Measurements from ENCODE around the gene DPM2. TPM values are rescaled to one million over a fixed set of nuclear protein-coding genes. Genes with fewer than 3 reads are reported as not detected.

DPM2 gene
- total RNA-seq, 1 experiment from 2014 or later, result 56.1 TPM

DNA sequence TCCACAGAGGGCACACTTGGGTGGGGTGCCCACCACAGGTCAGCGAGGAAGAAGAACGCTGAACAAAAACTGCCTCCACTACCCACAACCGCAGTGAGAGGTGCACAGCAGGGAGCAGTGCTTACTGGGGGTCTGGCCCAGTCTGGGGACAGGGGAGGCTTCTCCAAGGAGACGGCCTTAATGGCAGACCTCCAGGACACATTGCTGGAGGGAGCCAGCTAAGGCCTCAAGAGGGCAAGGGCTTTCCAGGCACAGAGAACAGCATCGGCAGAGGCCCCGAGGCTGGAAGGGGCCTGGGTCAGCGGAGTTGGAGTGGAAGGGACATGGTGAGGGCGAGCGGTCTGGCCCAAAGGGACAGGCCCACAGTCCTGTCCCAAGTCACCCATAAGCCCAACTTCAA, 8.3 kb upstream of the DPM2 start:
- Mint-ChIP-seq H3K27ac (0 out of 2 replicates have a peak overlapping the region, but pooled peaks have one; percentile 36), H3K27me3 (ENCODE audit: low read depth) (no peaks in the 10 kb centered on the region), H3K4me3 (no peak overlapping the region), H3K4me1 (peaks cover 22% of the 10 kb centered on the region), H3K36me3 (peaks cover 5% of the 10 kb centered on the region; the same call in 1 of the 2 replicates), H3K9me3 (no peaks in the 10 kb centered on the region)
- CTCF ChIA-PET, result interaction anchor here (1.4 kb wide), 1 partner anchor 10 kb away, joined by 5 read pairs; no protein-coding TSS in a partner anchor
- TF ChIP-seq ZNF121 (CRISPR knock-in tag; IDR thresholded peaks at IDR 0.05), result no peak
- TF ChIP-seq, protein P1, sequence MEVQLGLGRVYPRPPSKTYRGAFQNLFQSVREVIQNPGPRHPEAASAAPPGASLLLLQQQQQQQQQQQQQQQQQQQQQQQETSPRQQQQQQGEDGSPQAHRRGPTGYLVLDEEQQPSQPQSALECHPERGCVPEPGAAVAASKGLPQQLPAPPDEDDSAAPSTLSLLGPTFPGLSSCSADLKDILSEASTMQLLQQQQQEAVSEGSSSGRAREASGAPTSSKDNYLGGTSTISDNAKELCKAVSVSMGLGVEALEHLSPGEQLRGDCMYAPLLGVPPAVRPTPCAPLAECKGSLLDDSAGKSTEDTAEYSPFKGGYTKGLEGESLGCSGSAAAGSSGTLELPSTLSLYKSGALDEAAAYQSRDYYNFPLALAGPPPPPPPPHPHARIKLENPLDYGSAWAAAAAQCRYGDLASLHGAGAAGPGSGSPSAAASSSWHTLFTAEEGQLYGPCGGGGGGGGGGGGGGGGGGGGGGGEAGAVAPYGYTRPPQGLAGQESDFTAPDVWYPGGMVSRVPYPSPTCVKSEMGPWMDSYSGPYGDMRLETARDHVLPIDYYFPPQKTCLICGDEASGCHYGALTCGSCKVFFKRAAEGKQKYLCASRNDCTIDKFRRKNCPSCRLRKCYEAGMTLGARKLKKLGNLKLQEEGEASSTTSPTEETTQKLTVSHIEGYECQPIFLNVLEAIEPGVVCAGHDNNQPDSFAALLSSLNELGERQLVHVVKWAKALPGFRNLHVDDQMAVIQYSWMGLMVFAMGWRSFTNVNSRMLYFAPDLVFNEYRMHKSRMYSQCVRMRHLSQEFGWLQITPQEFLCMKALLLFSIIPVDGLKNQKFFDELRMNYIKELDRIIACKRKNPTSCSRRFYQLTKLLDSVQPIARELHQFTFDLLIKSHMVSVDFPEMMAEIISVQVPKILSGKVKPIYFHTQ (CRISPR knock-in tag; IDR thresholded peaks at IDR 0.05), result no peak
- TF ChIP-seq, protein P2, sequence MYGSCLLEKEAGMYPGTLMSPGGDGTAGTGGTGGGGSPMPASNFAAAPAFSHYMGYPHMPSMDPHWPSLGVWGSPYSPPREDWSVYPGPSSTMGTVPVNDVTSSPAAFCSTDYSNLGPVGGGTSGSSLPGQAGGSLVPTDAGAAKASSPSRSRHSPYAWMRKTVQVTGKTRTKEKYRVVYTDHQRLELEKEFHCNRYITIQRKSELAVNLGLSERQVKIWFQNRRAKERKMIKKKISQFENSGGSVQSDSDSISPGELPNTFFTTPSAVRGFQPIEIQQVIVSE (CRISPR knock-in tag; IDR thresholded peaks at IDR 0.05; ENCODE audit: borderline replicate concordance), result no peak
- no peak for TF ChIP-seq NFYB (CRISPR knock-in tag; conservative IDR thresholded peaks at IDR 0.05; ENCODE audit: low read depth)
- TF ChIP-seq, protein P3, sequence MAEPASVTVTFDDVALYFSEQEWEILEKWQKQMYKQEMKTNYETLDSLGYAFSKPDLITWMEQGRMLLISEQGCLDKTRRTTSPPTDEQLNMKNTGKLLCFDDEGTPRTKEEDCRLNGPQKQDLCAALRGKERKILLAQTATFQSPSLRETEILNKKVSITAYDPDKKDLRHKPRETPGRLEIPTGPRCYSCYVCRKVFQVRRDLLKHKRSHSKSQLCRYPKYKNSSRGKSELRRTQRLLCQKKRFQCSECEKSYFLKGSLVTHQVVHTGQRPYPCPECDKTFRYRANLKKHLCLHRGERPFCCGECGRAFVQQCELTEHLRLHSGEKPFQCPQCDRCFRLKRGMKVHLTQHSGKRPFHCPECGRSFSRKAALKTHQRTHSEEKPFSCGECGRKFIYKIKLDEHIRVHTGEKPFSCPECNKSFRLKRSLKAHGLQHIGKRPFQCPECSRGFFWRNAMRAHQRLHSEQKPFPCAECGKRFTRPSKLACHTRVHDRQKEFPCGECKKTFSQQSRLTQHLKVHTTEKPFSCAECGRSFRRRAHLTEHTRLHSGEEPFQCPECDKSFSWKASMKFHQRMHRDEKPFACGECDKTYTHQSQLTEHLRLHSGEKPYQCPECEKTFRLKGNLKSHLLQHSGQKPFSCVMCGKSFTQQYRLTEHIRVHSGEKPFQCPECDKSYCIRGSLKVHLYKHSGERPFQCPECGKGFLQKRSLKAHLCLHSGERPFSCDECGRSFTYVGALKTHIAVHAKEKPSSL (CRISPR knock-in tag; conservative IDR thresholded peaks at IDR 0.05), result no peak
- TF ChIP-seq, protein P4, sequence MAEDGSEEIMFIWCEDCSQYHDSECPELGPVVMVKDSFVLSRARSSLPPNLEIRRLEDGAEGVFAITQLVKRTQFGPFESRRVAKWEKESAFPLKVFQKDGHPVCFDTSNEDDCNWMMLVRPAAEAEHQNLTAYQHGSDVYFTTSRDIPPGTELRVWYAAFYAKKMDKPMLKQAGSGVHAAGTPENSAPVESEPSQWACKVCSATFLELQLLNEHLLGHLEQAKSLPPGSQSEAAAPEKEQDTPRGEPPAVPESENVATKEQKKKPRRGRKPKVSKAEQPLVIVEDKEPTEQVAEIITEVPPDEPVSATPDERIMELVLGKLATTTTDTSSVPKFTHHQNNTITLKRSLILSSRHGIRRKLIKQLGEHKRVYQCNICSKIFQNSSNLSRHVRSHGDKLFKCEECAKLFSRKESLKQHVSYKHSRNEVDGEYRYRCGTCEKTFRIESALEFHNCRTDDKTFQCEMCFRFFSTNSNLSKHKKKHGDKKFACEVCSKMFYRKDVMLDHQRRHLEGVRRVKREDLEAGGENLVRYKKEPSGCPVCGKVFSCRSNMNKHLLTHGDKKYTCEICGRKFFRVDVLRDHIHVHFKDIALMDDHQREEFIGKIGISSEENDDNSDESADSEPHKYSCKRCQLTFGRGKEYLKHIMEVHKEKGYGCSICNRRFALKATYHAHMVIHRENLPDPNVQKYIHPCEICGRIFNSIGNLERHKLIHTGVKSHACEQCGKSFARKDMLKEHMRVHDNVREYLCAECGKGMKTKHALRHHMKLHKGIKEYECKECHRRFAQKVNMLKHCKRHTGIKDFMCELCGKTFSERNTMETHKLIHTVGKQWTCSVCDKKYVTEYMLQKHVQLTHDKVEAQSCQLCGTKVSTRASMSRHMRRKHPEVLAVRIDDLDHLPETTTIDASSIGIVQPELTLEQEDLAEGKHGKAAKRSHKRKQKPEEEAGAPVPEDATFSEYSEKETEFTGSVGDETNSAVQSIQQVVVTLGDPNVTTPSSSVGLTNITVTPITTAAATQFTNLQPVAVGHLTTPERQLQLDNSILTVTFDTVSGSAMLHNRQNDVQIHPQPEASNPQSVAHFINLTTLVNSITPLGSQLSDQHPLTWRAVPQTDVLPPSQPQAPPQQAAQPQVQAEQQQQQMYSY (CRISPR knock-in tag; IDR thresholded peaks at IDR 0.05), result no peak
- TF ChIP-seq, protein P5, sequence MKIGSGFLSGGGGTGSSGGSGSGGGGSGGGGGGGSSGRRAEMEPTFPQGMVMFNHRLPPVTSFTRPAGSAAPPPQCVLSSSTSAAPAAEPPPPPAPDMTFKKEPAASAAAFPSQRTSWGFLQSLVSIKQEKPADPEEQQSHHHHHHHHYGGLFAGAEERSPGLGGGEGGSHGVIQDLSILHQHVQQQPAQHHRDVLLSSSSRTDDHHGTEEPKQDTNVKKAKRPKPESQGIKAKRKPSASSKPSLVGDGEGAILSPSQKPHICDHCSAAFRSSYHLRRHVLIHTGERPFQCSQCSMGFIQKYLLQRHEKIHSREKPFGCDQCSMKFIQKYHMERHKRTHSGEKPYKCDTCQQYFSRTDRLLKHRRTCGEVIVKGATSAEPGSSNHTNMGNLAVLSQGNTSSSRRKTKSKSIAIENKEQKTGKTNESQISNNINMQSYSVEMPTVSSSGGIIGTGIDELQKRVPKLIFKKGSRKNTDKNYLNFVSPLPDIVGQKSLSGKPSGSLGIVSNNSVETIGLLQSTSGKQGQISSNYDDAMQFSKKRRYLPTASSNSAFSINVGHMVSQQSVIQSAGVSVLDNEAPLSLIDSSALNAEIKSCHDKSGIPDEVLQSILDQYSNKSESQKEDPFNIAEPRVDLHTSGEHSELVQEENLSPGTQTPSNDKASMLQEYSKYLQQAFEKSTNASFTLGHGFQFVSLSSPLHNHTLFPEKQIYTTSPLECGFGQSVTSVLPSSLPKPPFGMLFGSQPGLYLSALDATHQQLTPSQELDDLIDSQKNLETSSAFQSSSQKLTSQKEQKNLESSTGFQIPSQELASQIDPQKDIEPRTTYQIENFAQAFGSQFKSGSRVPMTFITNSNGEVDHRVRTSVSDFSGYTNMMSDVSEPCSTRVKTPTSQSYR (CRISPR knock-in tag; IDR thresholded peaks at IDR 0.05), result no peak
- no peak for TF ChIP-seq ETV6 (CRISPR knock-in tag; IDR thresholded peaks at IDR 0.05)
- TF ChIP-seq ZNF423 (CRISPR knock-in tag; IDR thresholded peaks at IDR 0.05), result no peak
- TF ChIP-seq, protein P6, sequence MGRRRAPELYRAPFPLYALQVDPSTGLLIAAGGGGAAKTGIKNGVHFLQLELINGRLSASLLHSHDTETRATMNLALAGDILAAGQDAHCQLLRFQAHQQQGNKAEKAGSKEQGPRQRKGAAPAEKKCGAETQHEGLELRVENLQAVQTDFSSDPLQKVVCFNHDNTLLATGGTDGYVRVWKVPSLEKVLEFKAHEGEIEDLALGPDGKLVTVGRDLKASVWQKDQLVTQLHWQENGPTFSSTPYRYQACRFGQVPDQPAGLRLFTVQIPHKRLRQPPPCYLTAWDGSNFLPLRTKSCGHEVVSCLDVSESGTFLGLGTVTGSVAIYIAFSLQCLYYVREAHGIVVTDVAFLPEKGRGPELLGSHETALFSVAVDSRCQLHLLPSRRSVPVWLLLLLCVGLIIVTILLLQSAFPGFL (CRISPR knock-in tag; IDR thresholded peaks at IDR 0.05; ENCODE audit: borderline replicate concordance), result no peak
- TF ChIP-seq CREM (CRISPR knock-in tag; IDR thresholded peaks at IDR 0.05), result no peak
- TF ChIP-seq NR2C2 (CRISPR knock-in tag; IDR thresholded peaks at IDR 0.05), result no peak
- TF ChIP-seq, protein P7, sequence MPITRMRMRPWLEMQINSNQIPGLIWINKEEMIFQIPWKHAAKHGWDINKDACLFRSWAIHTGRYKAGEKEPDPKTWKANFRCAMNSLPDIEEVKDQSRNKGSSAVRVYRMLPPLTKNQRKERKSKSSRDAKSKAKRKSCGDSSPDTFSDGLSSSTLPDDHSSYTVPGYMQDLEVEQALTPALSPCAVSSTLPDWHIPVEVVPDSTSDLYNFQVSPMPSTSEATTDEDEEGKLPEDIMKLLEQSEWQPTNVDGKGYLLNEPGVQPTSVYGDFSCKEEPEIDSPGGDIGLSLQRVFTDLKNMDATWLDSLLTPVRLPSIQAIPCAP (CRISPR knock-in tag; IDR thresholded peaks at IDR 0.05), result no peak
- no peak for TF ChIP-seq TP53 (CRISPR knock-in tag; IDR thresholded peaks at IDR 0.05)
- no peak for TF ChIP-seq NFE2L1 (CRISPR knock-in tag; IDR thresholded peaks at IDR 0.05)
- TF ChIP-seq, protein P8, sequence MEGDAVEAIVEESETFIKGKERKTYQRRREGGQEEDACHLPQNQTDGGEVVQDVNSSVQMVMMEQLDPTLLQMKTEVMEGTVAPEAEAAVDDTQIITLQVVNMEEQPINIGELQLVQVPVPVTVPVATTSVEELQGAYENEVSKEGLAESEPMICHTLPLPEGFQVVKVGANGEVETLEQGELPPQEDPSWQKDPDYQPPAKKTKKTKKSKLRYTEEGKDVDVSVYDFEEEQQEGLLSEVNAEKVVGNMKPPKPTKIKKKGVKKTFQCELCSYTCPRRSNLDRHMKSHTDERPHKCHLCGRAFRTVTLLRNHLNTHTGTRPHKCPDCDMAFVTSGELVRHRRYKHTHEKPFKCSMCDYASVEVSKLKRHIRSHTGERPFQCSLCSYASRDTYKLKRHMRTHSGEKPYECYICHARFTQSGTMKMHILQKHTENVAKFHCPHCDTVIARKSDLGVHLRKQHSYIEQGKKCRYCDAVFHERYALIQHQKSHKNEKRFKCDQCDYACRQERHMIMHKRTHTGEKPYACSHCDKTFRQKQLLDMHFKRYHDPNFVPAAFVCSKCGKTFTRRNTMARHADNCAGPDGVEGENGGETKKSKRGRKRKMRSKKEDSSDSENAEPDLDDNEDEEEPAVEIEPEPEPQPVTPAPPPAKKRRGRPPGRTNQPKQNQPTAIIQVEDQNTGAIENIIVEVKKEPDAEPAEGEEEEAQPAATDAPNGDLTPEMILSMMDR (IDR thresholded peaks at IDR 0.05), result no peak
- TF ChIP-seq, protein P9, sequence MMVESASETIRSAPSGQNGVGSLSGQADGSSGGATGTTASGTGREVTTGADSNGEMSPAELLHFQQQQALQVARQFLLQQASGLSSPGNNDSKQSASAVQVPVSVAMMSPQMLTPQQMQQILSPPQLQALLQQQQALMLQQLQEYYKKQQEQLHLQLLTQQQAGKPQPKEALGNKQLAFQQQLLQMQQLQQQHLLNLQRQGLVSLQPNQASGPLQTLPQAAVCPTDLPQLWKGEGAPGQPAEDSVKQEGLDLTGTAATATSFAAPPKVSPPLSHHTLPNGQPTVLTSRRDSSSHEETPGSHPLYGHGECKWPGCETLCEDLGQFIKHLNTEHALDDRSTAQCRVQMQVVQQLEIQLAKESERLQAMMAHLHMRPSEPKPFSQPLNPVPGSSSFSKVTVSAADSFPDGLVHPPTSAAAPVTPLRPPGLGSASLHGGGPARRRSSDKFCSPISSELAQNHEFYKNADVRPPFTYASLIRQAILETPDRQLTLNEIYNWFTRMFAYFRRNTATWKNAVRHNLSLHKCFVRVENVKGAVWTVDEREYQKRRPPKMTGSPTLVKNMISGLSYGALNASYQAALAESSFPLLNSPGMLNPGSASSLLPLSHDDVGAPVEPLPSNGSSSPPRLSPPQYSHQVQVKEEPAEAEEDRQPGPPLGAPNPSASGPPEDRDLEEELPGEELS (CRISPR knock-in tag; IDR thresholded peaks at IDR 0.05), result no peak
- TF ChIP-seq TEAD4 (CRISPR knock-in tag; IDR thresholded peaks at IDR 0.05), result no peak
- no peak for TF ChIP-seq TEAD1 (CRISPR knock-in tag; IDR thresholded peaks at IDR 0.05)
- ATAC-seq, result no peak
- no peak for DNase-seq (ENCODE audit: low spot score)
- POLR2A ChIA-PET, result no interaction called here
